Neuron (in vitro differentiated cells): Measurements from ENCODE around the gene GLTP.

ENCODE experiments used
- H2AFZ ChIP-seq: one replicate; pipeline ENCODE4 v1.6.1; 2013; ENCODE audit warnings: low read depth, mild to moderate bottlenecking, inconsistent platforms, low read length, moderate library complexity
- H3K27me3 ChIP-seq: one replicate; pipeline ENCODE4 v1.6.1; 2013; ENCODE audit warnings: low read length; ENCODE audit not compliant: insufficient read depth
- H3K36me3 ChIP-seq: one replicate; pipeline ENCODE4 v1.6.1; 2013; ENCODE audit warnings: low read length; ENCODE audit not compliant: insufficient read depth
- H3K4me1 ChIP-seq: one replicate; pipeline ENCODE4 v1.6.1; 2013; ENCODE audit warnings: low read length; ENCODE audit not compliant: insufficient read depth
- H3K4me3 ChIP-seq: 2 replicates; pipeline ENCODE4 v1.5.1; 2013; ENCODE audit warnings: mild to moderate bottlenecking, low read length, moderate library complexity
- H3K9me3 ChIP-seq: one replicate; pipeline ENCODE4 v1.6.1; 2013; ENCODE audit warnings: low read length

The GLTP gene

DNA sequence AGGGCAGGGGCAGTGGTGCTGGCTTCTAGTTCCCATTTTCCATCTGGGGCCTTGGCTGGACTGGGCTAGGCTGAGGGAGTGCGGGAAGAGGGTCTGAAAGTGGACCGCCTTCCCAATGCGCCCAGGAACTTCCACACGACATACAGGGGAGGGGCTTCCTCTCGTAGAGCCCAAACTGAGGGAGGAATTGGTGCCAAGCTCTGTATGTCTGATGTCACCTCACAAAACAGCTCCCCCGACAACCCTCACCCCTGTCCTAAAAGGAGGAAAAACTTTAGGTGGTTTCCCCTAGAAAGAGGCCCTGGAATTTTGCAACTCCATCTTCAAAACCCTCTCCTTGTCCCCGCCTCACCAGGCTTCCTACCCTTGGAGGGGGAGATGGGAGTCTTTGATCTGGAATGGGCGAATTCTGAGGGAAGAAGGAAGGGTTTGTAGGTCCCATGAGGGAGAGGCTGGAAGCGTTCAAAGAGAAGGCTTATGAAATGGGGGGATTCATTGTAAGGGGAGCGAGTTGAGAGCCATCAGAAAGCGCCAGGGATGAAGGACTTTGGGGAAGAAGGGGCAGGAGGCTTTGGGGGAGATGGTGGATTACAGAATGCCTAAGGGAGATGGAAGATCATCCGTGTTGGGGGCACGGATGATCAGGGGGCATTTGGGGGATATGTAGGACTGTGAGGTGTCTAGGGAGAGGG is 844 bp downstream of the GLTP start:
- Histone ChIP-seq H3K4me3 (peak overlapping the region; percentile 80), H3K9me3 (no peaks in the 10 kb centered on the region), H3K36me3 (no peaks in the 10 kb centered on the region), H3K4me1 (peaks cover 14% of the 10 kb centered on the region), H3K27me3 (no peaks in the 10 kb centered on the region), H2AFZ (peak overlapping the region; percentile 1)

DNA sequence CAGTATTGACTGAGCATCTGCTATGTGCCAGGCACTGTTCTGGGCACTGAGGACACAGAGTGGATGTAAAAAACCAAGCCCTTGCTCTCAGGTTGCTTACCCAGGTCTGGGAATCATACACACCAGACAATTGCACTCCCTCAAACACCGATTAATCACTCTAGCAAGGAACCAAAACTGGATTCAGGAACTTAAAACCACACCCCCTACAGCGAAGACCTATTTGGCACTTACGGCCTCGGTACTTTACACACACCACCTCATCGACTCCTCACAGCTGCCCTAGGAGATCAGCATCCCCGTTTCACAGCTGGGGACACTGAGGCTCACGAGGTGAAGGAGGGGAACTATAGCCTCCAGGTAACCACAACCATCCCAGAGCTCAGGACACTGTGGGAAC is 1.6 kb downstream of the GLTP start:
- Histone ChIP-seq H3K27me3 (no peaks in the 10 kb centered on the region), H3K4me3 (peak overlapping the region; percentile 80), H3K9me3 (no peaks in the 10 kb centered on the region), H3K4me1 (peaks cover 14% of the 10 kb centered on the region), H3K36me3 (no peaks in the 10 kb centered on the region), H2AFZ (no peak overlapping the region)

DNA sequence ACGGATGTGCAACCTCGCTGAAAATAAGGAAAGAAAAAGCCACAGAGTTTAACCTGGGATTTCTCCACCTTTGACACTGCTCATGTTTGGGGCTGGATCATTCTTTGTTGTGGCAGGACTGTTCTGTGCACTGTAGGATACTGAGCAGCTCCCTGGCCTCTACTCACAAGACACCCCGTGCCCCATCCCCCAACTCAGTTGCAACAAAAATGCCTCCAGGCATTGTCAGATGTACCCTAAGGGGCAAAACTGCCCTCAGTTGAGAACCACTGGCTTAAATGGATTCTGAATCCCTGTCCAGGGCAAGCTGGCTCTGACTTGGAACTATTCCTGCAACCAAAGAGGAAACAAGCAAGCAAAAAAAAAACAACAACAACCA is 2.1 kb downstream of the GLTP start:
- no peaks in the 10 kb centered on the region for H3K27me3 ChIP-seq
- no peaks in the 10 kb centered on the region for H3K9me3 ChIP-seq
- no peak overlapping the region for H2AFZ ChIP-seq
- no peaks in the 10 kb centered on the region for H3K36me3 ChIP-seq
- H3K4me1 ChIP-seq = peaks cover 14% of the 10 kb centered on the region
- no peak overlapping the region for H3K4me3 ChIP-seq

DNA sequence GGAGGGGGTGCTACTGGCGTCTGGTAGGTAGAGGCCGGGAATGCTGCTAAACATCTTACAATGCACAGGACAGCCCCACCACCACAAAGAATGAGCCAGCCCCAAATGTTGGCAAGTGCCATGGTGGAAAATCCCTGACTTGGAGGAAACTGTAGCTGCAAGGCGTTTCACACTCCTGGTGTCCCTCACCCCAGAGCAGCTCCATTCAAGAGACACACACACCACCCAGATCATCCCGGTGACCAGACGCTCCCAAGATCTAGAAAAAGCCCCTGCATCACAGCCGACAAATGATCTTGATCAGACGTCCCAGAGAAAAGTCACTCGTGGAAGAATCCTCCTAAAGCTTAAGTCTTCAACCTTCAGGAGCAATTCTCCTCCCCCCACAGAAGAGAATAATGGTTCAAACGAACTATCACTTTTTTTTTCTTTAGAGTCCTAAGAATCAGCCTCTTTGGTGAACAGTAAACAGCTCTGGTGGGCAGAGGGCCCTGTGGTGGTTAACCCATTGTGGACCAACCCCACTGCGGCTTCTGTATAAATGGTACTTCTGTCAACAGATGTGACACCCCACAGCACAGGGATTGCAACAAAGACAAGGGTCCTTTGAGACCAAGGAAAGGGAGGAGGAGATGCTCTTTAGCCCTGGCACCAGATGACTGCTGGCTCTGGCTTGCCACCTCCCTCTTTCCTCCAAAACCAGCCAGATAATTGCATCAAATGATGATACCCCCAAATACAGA is 2.7 kb downstream of the GLTP start:
- Histone ChIP-seq H3K4me3 (no peak overlapping the region), H3K9me3 (no peaks in the 10 kb centered on the region), H3K4me1 (peaks cover 14% of the 10 kb centered on the region), H3K27me3 (no peaks in the 10 kb centered on the region), H3K36me3 (no peaks in the 10 kb centered on the region), H2AFZ (no peak overlapping the region)

DNA sequence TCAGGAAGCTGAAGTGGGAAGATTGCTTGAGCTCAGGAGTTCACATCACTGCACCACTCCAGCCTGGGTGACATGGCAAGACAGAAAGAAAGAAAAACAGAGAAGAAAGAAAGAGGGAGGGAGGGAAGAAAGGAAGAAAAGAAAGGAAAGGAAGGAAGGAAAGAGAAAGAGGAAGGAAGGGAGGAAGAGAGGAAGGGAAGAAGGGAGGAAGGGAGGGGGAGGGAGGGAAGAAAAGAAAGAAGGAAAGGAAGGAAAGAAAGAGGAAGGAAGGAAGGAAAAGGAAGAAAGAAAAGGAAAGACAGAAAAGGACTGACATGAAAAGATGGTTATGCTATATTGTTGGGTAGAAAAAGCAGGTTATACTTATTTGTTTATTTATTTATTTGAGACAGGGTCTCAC is 3.9 kb downstream of the GLTP start:
- Histone ChIP-seq H3K4me3 (no peak overlapping the region), H3K27me3 (no peaks in the 10 kb centered on the region), H3K4me1 (peaks cover 14% of the 10 kb centered on the region), H2AFZ (no peak overlapping the region), H3K9me3 (no peaks in the 10 kb centered on the region), H3K36me3 (no peaks in the 10 kb centered on the region)

DNA sequence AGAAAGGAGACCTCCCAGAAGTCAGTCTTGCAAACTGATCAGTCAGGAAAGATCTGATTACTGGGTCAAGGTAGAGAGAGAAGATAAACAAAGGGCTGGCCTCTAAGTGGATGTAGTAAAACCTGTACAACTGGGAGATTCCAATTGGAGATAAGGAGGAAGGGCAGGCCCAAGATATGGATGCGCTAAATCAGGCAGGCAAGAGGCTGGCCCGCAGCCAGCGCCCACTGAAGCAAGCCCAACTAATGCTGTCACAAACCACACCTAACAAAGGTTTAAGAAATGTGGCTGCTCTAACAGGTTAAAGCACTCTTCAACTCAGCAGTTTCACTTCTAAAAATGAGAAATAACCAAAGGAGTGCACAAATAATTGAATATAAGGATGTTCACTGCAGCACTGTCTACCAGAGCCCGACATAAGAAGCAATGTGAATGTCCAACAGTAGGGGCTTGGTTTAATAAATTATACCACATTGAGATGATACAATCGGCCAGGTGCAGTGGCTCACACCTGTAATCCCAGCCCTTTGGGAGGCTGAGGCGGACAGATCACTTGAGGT is 4.7 kb downstream of the GLTP start:
- H3K9me3 ChIP-seq = no peaks in the 10 kb centered on the region
- no peak overlapping the region for H2AFZ ChIP-seq
- H3K4me1 ChIP-seq = peaks cover 9% of the 10 kb centered on the region
- no peak overlapping the region for H3K4me3 ChIP-seq
- no peaks in the 10 kb centered on the region for H3K27me3 ChIP-seq
- no peaks in the 10 kb centered on the region for H3K36me3 ChIP-seq

DNA sequence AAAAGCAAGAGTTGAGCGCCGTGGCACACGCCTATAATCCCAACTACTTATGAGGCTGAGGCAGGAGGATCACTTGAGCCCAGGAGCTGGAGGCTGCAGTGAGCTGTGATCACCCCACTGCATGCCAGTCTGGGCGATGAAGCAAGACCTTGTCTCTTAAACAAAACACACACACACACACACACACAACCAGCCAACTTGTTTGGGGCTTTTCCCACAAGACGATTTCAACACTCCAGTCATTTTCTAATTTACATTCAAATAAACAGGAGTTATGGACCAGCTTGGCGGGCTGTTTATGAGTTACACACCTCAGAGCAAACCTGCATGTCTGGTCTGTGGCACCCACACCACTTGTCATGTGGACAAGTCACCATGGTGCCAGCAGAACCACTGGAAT is 6.7 kb downstream of the GLTP start:
- H3K36me3 ChIP-seq = no peaks in the 10 kb centered on the region
- no peak overlapping the region for H2AFZ ChIP-seq
- no peak overlapping the region for H3K4me3 ChIP-seq
- H3K9me3 ChIP-seq = no peaks in the 10 kb centered on the region
- H3K27me3 ChIP-seq = no peaks in the 10 kb centered on the region
- no peaks in the 10 kb centered on the region for H3K4me1 ChIP-seq

DNA sequence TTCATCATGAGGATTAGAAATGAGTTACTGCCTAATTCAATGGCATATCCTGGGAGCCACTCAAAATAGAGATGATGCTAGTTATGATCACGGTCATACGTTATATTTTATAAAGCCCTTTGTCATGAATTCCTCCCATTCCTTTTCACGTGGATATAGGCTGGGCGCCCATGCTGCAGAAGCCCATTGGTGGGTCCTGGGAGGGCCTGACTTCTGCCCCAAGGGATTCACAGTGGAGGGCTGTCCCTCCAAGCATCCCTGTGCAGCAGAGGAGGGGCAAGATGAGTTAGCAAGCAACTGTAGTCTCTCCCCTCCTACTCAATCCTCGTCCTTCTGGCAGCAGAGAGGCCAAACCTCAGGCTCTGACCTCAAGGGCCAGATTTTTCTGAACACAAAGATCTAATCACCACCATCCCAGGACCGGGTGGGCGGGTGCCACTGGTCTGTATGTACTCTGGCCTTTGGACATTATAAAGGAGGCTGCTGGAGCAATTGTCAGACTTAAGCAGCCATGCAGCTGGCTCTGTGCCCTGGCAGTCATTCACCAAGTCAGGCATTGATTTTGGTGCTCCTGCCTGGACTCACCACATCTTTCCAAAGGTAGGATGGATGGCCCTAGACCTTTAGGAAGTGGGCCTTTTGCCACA is 8.6 kb downstream of the GLTP start:
- Histone ChIP-seq H3K4me1 (no peaks in the 10 kb centered on the region), H2AFZ (no peak overlapping the region), H3K27me3 (no peaks in the 10 kb centered on the region), H3K9me3 (no peaks in the 10 kb centered on the region), H3K4me3 (no peak overlapping the region), H3K36me3 (no peaks in the 10 kb centered on the region)

DNA sequence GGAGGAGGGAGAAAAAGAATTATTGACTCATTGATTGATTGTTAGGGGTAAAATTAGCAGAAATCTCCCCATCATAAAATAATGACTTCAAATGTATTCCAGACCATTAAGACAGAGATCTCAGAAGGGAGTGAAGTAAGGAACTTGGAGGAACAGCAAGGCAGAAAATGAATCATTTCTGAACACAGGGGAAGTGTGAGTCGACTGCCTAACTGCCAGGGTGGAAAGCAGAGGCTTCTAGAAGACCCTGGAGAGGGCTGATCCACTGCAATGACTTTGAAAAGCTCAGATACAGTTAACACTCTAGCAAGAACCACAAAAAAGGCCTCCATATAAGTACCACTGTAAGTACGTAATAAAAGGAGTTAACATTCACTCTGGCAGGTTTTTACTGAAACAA is 9.7 kb downstream of the GLTP start:
- no peak overlapping the region for H3K4me3 ChIP-seq

DNA sequence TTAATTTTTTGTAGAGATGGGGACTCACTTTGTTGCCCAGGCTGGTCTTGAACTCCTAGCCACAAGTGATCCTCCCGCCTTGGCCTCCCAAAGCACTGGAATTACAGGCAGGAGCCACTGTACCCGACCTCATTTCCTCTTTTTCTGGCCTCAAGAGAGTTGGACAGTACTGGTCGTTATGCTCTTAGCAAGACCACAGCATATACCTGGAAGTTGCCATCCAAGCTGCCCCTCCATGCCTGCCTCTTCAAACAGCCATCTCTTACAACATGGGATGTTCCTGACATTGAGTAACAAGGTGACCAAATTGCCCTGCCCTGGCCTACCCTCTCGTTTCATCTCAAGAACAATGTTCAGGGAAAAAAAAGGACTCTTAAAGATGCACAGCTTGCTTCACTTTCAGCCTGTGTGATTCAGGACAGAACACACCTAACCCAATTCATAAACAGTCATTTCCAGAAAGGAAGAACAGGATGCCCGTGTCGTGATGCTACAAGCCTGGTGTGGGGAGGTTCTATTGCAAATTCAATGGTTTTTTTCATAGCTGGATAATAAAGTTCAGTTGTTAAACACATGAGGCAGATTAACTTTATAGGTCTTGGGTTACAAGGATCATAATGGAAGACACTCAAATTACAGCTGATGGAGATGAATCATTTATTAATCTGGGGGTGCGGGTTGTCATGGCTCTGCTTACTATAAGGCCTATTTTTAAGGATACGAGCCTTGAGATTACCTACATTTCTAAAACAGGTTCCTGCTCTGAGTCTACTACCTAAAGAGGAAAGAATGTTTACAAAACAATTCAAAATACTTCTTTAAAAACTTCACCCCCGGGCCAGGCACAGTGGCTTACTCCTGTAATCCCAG is 11.9 kb downstream of the GLTP start:
- no peak overlapping the region for H2AFZ ChIP-seq
- H3K27me3 ChIP-seq = no peaks in the 10 kb centered on the region
- peaks cover 15% of the 10 kb centered on the region for H3K4me1 ChIP-seq
- no peak overlapping the region for H3K4me3 ChIP-seq
- H3K36me3 ChIP-seq = no peaks in the 10 kb centered on the region
- H3K9me3 ChIP-seq = no peaks in the 10 kb centered on the region

More for the DNA sequence above, 9.7 kb downstream of the GLTP start:
- Histone ChIP-seq H2AFZ (no peak overlapping the region), H3K9me3 (no peaks in the 10 kb centered on the region), H3K4me1 (no peaks in the 10 kb centered on the region), H3K27me3 (no peaks in the 10 kb centered on the region), H3K36me3 (no peaks in the 10 kb centered on the region)

DNA sequence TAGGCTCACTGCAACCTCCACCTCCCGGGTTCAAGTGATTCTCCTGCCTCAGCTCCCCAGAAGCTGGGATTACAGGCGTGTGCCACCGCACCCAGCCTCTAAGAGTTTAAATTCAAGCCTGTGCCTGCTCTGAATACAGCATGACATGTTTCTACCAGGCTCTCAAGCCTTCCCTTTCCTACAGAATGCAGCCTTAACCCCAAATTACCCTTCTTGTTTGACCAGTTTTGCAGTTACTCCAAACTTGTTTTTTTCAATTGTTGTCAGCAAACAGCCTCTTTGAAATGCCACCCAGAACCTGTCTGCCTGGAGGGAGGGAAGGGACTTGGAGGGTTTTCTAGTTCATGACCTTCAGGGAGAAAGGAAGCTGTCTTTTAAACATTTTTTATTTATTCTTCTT is 15.4 kb downstream of the GLTP start:
- peaks cover 26% of the 10 kb centered on the region for H3K4me1 ChIP-seq
- no peak overlapping the region for H2AFZ ChIP-seq
- no peaks in the 10 kb centered on the region for H3K27me3 ChIP-seq
- H3K36me3 ChIP-seq = no peaks in the 10 kb centered on the region
- no peaks in the 10 kb centered on the region for H3K9me3 ChIP-seq
- no peak overlapping the region for H3K4me3 ChIP-seq

DNA sequence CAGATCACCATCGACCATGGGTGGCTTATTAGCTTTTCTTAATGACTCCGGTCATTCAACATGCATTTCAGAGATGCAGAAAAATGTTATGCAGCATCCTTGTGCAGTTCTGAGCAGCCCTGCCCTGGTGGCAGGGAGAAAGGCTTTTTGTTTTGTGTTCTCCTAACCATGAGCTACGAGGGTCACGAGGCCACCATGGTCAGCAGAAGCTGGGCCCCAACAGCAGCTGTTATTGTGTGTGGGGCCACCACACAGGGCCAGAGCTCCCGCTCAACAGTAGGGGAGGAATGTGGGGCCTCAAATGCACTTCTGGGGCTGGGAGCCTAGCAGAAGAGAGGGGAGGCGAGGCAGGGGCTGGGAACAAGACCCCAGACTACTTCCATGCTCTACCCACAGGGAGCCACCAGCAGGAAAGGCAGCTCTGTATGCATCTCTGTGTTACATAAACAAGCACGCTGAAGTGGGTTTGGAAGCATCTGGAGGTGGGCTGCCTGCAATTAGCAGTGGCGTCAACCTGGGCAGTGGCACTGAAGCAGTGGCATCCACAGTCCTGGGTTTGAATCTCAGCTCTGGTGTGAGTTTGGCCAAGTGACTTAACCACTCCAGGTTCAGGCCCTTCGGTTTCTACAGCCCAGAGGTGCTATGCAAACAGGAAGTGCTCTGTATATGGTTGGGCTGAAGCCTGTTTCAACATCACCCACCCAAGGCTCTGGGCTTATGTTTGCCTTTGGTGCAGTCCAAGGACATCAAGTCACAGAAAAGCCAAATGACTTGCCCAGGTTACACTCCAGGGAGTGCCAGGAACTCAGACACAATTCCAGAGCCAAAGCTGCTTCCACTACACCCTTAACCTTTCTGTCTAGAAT is 16.3 kb downstream of the GLTP start:
- H2AFZ ChIP-seq = no peak overlapping the region
- H3K27me3 ChIP-seq = no peaks in the 10 kb centered on the region

More for the DNA sequence above, 16.3 kb downstream of the GLTP start:
- no peaks in the 10 kb centered on the region for H3K9me3 ChIP-seq
- no peak overlapping the region for H3K4me3 ChIP-seq
- no peaks in the 10 kb centered on the region for H3K36me3 ChIP-seq
- peaks cover 26% of the 10 kb centered on the region for H3K4me1 ChIP-seq
